Omental fat pad (tissue), 4 donors: Measurements from ENCODE around the gene ZNF648. TPM values are rescaled to one million over a fixed set of nuclear protein-coding genes. Genes with fewer than 3 reads are reported as not detected.
"Not testable (repeated sequence)": the region's sequence is repeated elsewhere in the genome, so short reads cannot be mapped to it uniquely, and the experiment has no call there.

ENCODE experiments used
- ATAC-seq: fragments of 150-250 bp; one replicate; pipeline ENCODE4 v1.9.1; 2016; ENCODE audit warnings: mild to moderate bottlenecking, moderate library complexity; ENCODE audit not compliant: low FRiP score
- DNase-seq: peaks from one replicate; pipeline ENCODE4 v3.0.0-alpha.2; 2019; ENCODE audit warnings: low spot score
- CTCF ChIP-seq, 3 donors: fragments of 450-650 bp; IDR thresholded peaks; one replicate each; pipeline ENCODE4 v1.5.1; 2016 to 2017; ENCODE audit warnings: antibody characterized with exemption in 3 of 3, mild to moderate bottlenecking in 3 of 3, moderate library complexity in 2 of 3
- total RNA-seq, 4 donors: library from RNA; depleted of rRNA; stranded (reverse); fragments of >200 nt; gene quantifications; one replicate each; pipeline ENCODE4 v1.1.0, GENCODE V29; 2016

Gene ZNF648
- total RNA-seq, 4 donors from 2014 or later, result not detected

DNA sequence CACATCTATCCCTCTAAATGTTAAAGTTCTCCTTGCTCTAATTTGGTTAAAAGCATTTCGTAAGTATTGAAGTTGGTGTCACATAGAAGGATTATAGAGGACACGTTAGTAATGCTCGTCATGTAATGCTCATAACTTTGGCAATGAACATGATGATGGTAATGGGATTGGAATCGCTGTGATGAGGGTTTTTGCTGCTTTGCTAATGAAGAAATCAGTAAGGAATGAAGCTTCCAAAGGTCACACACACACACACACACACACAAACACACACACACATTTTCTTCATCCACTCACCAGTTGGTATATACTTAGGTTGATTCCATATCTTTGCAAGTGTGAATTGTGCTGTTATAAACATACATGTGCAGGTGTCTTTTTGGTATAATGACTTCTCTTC, 36.8 kb upstream of the ZNF648 start:
- TF ChIP-seq CTCF (IDR thresholded peaks at IDR 0.05), result no peak
- DNase-seq (no peak), ATAC-seq (no peak)

- TF ChIP-seq CTCF (IDR thresholded peaks at IDR 0.05), result no peak
- ATAC-seq (no peak), DNase-seq (no peak)
Measured at GRCh38 chr1:182095946-182096345, 34.4 kb upstream of the ZNF648 start.

GRCh38 chr1:182094514-182095005, 33.0 kb upstream of the ZNF648 start:
- DNase-seq, ATAC-seq: not testable (repeated sequence)

GRCh38 chr1:182093781-182094180, 32.3 kb upstream of the ZNF648 start:
- no peak for TF ChIP-seq CTCF (IDR thresholded peaks at IDR 0.05)
- DNase-seq, result no peak
- ATAC-seq, result no peak

DNA sequence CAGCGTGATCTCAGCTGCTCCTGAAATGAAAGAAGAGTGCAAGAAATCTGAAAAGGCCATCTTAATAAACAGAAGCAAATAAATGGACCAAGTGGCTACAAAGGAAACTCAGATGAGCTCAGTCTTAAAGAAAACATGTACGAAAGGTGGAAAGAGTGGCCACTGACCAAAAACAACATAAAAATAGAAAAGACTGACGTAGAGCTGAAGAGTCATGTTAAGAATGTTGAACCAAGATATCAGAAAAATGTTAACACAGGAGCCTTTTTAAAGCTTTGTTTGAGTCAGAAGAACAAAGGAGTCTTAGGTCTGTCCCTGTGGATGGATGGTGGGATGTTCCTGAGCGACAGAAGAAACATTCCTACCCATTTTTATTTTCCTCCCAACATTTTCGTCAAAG, 30.8 kb upstream of the ZNF648 start:
- no peak for TF ChIP-seq CTCF (IDR thresholded peaks at IDR 0.05)
- no peak for DNase-seq
- no peak for ATAC-seq

GRCh38 chr1:182091083-182091482, 29.6 kb upstream of the ZNF648 start:
- DNase-seq (no peak), ATAC-seq (no peak)
- TF ChIP-seq CTCF (IDR thresholded peaks at IDR 0.05), result no peak

DNA sequence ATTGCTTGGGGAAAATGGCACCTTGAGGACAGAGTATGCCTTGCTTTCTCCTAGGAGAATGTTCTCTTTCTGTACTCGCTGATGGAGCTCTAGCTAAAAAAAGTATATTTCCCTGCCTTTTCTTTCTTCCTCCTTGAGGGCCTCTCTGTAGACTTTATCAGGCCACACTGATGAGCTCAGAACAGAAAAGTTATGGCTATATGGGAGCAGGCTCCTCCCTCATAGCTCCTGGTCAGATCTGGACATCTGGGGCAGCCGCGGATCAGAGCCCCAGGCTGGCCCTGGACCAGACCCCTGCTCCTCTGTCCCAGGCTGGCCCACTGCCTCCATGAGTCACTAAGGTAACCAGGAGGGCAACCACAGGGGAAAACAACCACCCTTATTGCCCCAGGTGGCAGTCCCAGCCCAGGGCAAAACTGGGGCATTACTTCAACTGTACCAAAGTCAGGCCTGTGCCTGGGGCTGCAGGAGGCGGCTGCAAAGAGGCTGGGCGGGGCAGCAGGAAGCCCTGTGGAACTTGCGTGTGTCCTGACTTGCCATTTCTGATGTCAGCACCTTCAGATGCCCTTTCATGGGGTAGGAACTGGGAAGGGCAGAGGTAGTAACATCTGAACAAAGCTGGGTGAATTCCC, 26.3 kb upstream of the ZNF648 start:
- ATAC-seq (no peak), DNase-seq (no peak)
- no peak for TF ChIP-seq CTCF (IDR thresholded peaks at IDR 0.05)
